HG03342 (cell line): ENCODE measurements around the gene PPP5C.
"Not testable (repeated sequence)": the region's sequence is repeated elsewhere in the genome, so short reads cannot be mapped to it uniquely, and the experiment has no call there.

ENCODE experiments used
- ATAC-seq: cut with Tn5 transposase; IDR thresholded peaks from one replicate; pipeline ENCODE4 v1.9.1; 2021; ENCODE audit warnings: mild to moderate bottlenecking, moderate library complexity; ENCODE audit not compliant: unreplicated experiment

The PPP5C gene

GRCh38 chr19:46404753-46405468, 58.0 kb downstream of the PPP5C start:
- ATAC-seq = no peak

GRCh38 chr19:46406976-46407375, 60.1 kb downstream of the PPP5C start:
- ATAC-seq = no peak

DNA sequence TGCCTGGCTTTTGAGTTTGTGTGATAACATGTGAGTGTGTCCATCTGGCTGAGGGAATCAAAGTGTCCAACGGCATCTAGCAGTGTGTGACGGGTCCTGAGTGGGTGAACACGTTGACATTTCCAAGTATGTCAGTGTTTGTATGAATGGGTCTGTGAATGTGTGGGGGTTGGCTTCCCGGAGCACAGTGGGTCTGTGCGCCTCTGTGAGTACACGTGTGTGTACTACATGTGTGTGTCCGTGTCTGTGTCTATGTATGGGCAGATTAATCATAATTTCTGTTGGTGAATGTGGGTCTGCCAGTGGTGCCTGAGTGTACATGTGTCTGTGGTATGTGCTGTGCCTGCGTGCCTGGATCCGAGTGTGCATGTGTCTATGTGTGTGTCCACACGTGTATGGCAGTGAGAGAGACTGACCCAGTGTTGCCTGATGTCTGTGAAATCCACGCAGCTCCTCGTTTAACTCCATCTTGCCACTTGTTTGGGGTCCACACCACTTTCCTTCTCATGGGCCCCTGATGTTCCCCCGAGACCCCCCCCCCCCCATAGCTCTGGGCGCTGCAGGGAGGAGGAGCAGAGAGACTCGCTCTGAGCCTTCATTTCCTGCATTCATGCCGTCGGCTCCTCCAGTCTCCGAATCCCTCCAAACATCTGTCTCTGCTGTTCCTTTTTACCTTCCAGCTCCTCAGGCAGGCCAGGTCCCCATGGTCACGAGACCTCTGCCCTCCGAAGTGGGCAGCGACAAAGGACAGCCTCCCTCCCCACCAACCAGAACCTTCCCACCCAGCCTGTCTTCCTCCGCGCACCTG, 61.2 kb downstream of the PPP5C start:
- ATAC-seq = no peak

- no peak for ATAC-seq
These were observed 61.8 kb downstream of the PPP5C start for GRCh38 chr19:46408664-46409039.

GRCh38 chr19:46409191-46409590, 62.3 kb downstream of the PPP5C start:
- no peak for ATAC-seq

DNA sequence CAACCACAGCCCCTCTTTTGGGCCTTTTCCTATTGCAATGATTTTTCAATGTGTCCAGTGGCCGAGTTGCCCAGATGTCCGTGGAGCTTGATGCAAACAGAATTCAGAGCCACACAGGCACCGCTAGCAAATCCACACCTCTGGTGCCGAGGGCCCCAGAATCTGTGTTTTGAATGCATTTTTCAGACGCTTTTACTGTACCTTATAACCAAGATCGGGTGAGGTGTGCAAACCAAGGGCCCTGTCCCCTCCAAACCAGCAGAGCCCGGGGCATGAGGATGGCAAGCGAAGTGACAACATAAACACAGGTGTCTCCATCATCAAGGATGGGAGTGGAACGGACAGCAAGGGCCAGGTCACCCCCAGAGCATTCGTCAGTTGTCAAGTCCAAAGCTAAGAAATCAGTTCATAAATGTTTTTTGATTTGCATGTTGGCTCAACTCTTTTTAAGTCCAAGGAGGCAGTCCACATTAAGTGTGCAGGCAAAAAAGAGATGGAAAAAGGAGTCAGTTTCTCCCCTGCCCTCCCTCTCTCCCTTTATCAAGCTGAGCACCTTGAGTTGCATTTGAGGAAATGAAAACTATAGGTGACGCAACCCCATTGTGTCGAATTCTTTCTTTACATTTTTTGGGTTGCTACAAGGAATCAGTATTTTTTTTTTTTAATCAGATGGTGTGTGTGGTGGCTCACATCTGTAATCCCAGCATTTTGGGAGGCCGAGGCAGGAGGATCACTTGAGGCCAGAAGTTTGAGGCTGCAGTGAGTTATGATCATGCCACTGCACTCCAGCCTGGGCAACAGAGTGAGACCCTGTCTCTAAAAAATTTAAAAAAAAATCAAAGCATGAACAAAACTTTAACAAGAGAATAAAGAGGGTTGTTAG, 63.6 kb downstream of the PPP5C start:
- ATAC-seq = no peak

- no peak for ATAC-seq
These were observed 64.4 kb downstream of the PPP5C start for GRCh38 chr19:46411088-46411924.

DNA sequence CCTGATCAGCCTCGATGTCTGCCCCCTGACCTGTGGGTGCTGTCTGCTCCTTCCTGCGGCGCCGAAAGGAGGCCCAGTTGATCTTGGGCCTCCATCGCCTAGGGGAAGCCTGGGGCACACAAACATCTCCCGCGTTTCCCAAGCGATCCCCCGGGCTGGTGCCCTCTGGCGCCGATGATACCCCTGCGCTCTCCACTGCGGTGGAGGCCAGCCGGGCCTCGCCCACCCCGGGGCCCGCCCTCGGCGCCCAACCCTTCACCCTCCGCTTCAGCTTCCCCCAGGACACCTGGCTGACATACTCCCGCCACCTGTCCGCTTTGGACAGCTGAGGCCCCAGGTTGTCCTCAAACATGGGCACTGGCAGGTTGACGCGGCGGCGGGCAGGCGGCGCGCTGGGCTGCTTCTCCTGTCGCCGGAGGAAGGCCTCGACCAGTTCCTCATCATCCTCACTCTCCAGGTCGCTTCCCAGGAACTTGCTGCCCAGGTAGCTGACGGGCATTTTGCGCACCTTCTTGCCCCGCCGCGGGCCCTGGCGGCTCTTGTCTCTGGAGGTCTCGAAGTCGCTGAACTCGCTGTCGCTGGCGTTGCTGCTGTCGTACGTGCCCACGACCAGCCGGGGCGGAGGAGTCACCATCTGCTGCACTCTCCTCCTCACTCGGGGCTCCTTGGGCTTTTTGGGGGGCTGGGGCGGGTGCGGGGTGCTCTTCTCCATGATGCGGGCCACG, 65.2 kb downstream of the PPP5C start:
- ATAC-seq = no peak

- ATAC-seq = no peak
These were observed 65.9 kb downstream of the PPP5C start for GRCh38 chr19:46412650-46413261.

- ATAC-seq = no peak
These were observed 66.6 kb downstream of the PPP5C start, which contains the start of gene CCDC8 for GRCh38 chr19:46413262-46414031. TSS of gene CCDC8 (minus strand) at chr19:46413564. CDS start at chr19:46412810, 754 bp downstream.

GRCh38 chr19:46414899-46415298, 68.0 kb downstream of the PPP5C start:
- ATAC-seq = not testable (repeated sequence)

- not testable (repeated sequence) for ATAC-seq
These were observed 69.2 kb downstream of the PPP5C start for GRCh38 chr19:46415804-46416709.

- ATAC-seq = no peak
These were observed 73.2 kb downstream of the PPP5C start for GRCh38 chr19:46420056-46420455.

DNA sequence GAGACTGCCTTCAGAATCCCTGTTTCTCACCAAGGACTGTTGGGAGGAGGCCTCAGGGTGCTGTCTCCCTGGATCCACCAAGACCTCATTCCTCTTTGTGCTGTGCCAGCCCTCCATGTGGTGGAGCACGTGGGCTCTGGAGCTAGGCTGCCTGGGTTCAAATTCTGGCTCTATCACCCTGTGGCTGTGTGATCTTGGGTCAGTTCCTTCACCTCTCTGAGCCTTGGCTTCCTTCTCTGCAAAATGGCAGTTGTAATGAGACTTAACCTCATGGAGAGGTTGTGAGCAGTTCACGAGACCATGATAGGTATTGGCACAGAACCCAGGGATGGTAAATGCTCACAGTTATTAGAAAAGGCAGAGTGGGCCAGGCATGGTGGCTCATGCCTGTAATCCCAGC, 75.5 kb downstream of the PPP5C start:
- ATAC-seq = no peak

- no peak for ATAC-seq
These were observed 76.3 kb downstream of the PPP5C start for GRCh38 chr19:46423188-46423587.

DNA sequence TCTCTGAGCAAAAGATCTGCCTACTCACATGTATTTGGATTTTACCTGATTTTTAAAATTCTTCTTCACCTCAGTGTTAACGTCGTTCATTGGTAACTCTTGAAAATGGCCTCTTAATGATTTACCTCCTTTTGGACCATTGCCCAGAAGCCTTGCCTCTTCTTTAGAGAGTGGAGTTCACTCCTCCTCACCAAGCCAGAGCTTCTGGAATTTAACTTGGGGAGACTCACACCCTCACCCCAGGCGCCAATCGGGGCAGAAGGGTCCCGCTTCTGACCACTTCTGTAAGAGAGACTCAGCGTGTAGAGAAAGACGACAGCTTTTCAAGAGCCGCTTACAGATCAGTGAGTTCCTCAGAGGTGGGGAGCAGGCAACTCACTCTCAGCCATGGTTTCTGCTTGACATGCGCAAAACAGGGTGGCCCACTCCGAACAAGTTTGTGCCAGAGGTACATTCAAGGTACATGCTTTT, 79.2 kb downstream of the PPP5C start:
- no peak for ATAC-seq

DNA sequence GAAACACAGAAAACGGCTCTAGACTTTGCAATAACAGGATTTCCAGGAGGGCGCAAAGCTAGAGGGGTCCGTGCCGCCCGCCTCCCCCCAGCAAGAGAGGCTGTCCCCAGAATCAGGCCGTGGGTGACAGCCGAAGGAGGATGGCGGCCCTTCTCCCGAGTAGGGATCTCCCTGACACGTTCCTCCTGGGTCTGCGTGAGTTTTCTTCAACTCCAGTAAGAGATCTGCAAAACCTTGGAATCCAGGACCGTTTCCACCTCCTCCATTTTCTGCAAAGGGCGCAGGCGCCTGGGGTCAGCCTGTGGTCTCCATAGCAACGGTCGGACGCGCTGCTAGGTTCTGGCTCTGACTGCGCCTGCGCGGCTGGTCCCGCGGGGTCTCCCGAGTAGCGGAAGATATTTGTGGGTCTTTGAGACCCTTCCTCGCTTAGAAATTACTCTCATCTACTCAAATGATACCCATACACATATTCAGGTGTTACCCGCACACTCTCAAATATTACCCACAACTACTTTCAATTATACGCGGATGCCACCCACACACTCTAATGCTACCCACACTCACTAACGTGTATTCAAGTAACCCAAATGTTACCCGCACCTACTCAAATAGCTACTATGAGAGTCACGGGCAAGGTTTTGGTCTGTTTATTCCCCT, 79.7 kb downstream of the PPP5C start:
- no peak for ATAC-seq
